IMR-90 (cell line): ENCODE data around the gene DHCR24. TPM values are rescaled to one million over a fixed set of nuclear protein-coding genes. Genes with fewer than 3 reads are reported as not detected.

Source experiments
- ATAC-seq: fragments of 200-7000 bp; cut with Tn5 transposase; 2 replicates; pipeline ENCODE4 v1.9.1; 2020; ENCODE audit warnings: low read depth, mild to moderate bottlenecking, moderate library complexity
- BruUV-seq: library from RNA; stranded (reverse); fragments of 400-500 nt; replicated peaks from 2 replicates; lab custom pipeline; 2021; lab: Mats Ljungman, UMichigan
- CTCF ChIA-PET: fragments of 300-600 bp; formaldehyde crosslinking; extraction: SDS; loops from one replicate; lab custom pipeline; 2021; ENCODE audit warnings: antibody characterized with exemption; lab: Yijun Ruan, JAX
- POLR2A ChIA-PET: fragments of 300-600 bp; sonication (Branson Sonifier 250); formaldehyde crosslinking; loops from one replicate; lab custom pipeline; 2022; ENCODE audit warnings: antibody characterized with exemption; ENCODE audit not compliant: unreplicated experiment; lab: Charles Lee
- DNase-seq: peaks from one replicate; pipeline ENCODE4 v3.0.0; 2013
- H2AFZ ChIP-seq: replicated peaks from 2 replicates; pipeline ENCODE3; 2013; ENCODE audit warnings: low read length, mild to moderate bottlenecking; ENCODE audit not compliant: poor library complexity
- H2AK5ac ChIP-seq: 2 replicates; pipeline ENCODE4 v1.6.1; 2013; ENCODE audit warnings: low read depth, low read length, inconsistent platforms
- H2AK9ac ChIP-seq: replicated peaks from 2 replicates; pipeline ENCODE3; 2013; ENCODE audit warnings: mild to moderate bottlenecking, low read depth, low read length, moderate library complexity; ENCODE audit not compliant: poor library complexity
- H2BK120ac ChIP-seq: 2 replicates; pipeline ENCODE4 v1.6.1; 2013; ENCODE audit warnings: low read depth, low read length, inconsistent platforms
- H2BK15ac ChIP-seq: 3 replicates; pipeline ENCODE4 v1.6.1; 2013; ENCODE audit warnings: low read depth, low read length, inconsistent platforms
- H2BK20ac ChIP-seq: 2 replicates; pipeline ENCODE4 v1.6.1; 2013; ENCODE audit warnings: low read depth, mild to moderate bottlenecking, inconsistent platforms, low read length, moderate library complexity
- H2BK5ac ChIP-seq: 2 replicates; pipeline ENCODE4 v1.6.1; 2013; ENCODE audit warnings: mild to moderate bottlenecking, low read depth, low read length, inconsistent platforms; ENCODE audit not compliant: poor library complexity, severe bottlenecking
- H3K14ac ChIP-seq: replicated peaks from 2 replicates; pipeline ENCODE4 v1.6.1; 2013; ENCODE audit warnings: low read depth, low read length, inconsistent platforms
- H3K18ac ChIP-seq: 2 replicates; pipeline ENCODE4 v1.6.1; 2013; ENCODE audit warnings: low read depth, low read length, control low read depth
- H3K23ac ChIP-seq: 2 replicates; pipeline ENCODE4 v1.6.1; 2013; ENCODE audit warnings: low read depth, low read length, inconsistent platforms
- H3K27ac ChIP-seq: 2 replicates; pipeline ENCODE4 v1.5.1; 2013; ENCODE audit warnings: mild to moderate bottlenecking, control low read depth, low read length; ENCODE audit not compliant: insufficient read depth
- H3K27me3 ChIP-seq: 2 replicates; pipeline ENCODE4 v1.6.1; 2013; ENCODE audit warnings: low read length; ENCODE audit not compliant: control insufficient read depth, insufficient read depth
- H3K36me3 ChIP-seq: 2 replicates; pipeline ENCODE4 v1.6.1; 2013; ENCODE audit warnings: low read length, mixed read lengths; ENCODE audit not compliant: control insufficient read depth, insufficient read depth
- H3K4ac ChIP-seq: 2 replicates; pipeline ENCODE4 v1.6.1; 2013; ENCODE audit warnings: low read depth, low read length, inconsistent platforms
- H3K4me1 ChIP-seq: 2 replicates; pipeline ENCODE4 v1.6.1; 2013; ENCODE audit warnings: low read length, mixed read lengths; ENCODE audit not compliant: control insufficient read depth, insufficient read depth
- H3K4me2 ChIP-seq: 2 replicates; pipeline ENCODE4 v1.6.1; 2013; ENCODE audit warnings: low read depth, mild to moderate bottlenecking, control low read depth, low read length, moderate library complexity
- H3K4me3 ChIP-seq: 2 replicates; pipeline ENCODE4 v1.5.1; 2013; ENCODE audit warnings: low read depth, mild to moderate bottlenecking, control low read depth, low read length, moderate library complexity; ENCODE audit not compliant: insufficient read depth
- H3K56ac ChIP-seq: 2 replicates; pipeline ENCODE4 v1.6.1; 2013; ENCODE audit warnings: low read length, inconsistent platforms; ENCODE audit not compliant: insufficient read depth; ENCODE audit errors: extremely low read depth
- H3K79me1 ChIP-seq, 2 experiments: 2 replicates each; pipeline ENCODE4 v1.6.1; 2013; ENCODE audit warnings: low read length in 2 of 2, inconsistent platforms in 1 of 2, low read depth in 1 of 2
- H3K9ac ChIP-seq: 2 replicates; pipeline ENCODE4 v1.6.1; 2013; ENCODE audit warnings: low read depth, low read length, control low read depth
- H3K9me1 ChIP-seq: 2 replicates; pipeline ENCODE4 v1.6.1; 2013; ENCODE audit warnings: low read length, inconsistent platforms; ENCODE audit not compliant: insufficient read depth
- H3K9me3 ChIP-seq: 2 replicates; pipeline ENCODE4 v1.6.1; 2013; ENCODE audit warnings: low read length; ENCODE audit not compliant: control insufficient read depth, insufficient read depth
- H4K20me1 ChIP-seq: 2 replicates; pipeline ENCODE4 v1.6.1; 2013; ENCODE audit warnings: low read length, inconsistent platforms; ENCODE audit not compliant: insufficient read depth
- H4K5ac ChIP-seq: 2 replicates; pipeline ENCODE4 v1.6.1; 2013; ENCODE audit warnings: mild to moderate bottlenecking, low read depth, low read length, control low read depth
- H4K8ac ChIP-seq, 2 experiments: 2 replicates each; pipeline ENCODE4 v1.6.1; 2013; ENCODE audit warnings: low read depth in 2 of 2, low read length in 2 of 2, control low read depth in 1 of 2, inconsistent platforms in 1 of 2
- H4K91ac ChIP-seq: 2 replicates; pipeline ENCODE4 v1.6.1; 2013; ENCODE audit warnings: low read depth, low read length, inconsistent platforms; ENCODE audit not compliant: insufficient read depth
- BHLHE40 ChIP-seq: fragments of 150-350 bp; IDR thresholded peaks from 2 replicates; pipeline ENCODE4 v1.6.1; 2016; ENCODE audit warnings: mild to moderate bottlenecking, low read depth, low read length
- CEBPB ChIP-seq: IDR thresholded peaks from 2 replicates; pipeline ENCODE4 v1.6.1; 2012; ENCODE audit warnings: low read depth, low read length, improper control_type of control experiment
- CHD1 ChIP-seq: IDR thresholded peaks from 2 replicates; pipeline ENCODE4 v1.6.1; 2012; ENCODE audit warnings: low read depth, low read length, improper control_type of control experiment
- FOS ChIP-seq: fragments of 150-350 bp; IDR thresholded peaks from 2 replicates; pipeline ENCODE4 v1.6.1; 2016; ENCODE audit warnings: low read depth, low read length
- MAFK ChIP-seq: IDR thresholded peaks from 2 replicates; pipeline ENCODE4 v1.6.1; 2012; ENCODE audit warnings: low read depth, low read length, improper control_type of control experiment
- MAZ ChIP-seq: IDR thresholded peaks from 2 replicates; pipeline ENCODE4 v1.6.1; 2012; ENCODE audit warnings: low read depth, mild to moderate bottlenecking, low read length, improper control_type of control experiment, moderate library complexity, borderline replicate concordance
- MXI1 ChIP-seq: IDR thresholded peaks from 2 replicates; pipeline ENCODE4 v1.6.1; 2012; ENCODE audit warnings: low read depth, mild to moderate bottlenecking, low read length, moderate library complexity, borderline replicate concordance
- NFE2L2 ChIP-seq: fragments of 150-350 bp; IDR thresholded peaks from 2 replicates; pipeline ENCODE4 v1.6.1; 2016; ENCODE audit warnings: low read depth, mild to moderate bottlenecking, low read length
- RCOR1 ChIP-seq: IDR thresholded peaks from 2 replicates; pipeline ENCODE4 v1.6.1; 2012; ENCODE audit warnings: mild to moderate bottlenecking, low read length, improper control_type of control experiment; ENCODE audit not compliant: insufficient replicate concordance
- SMC3 ChIP-seq: fragments of 150-350 bp; IDR thresholded peaks from 2 replicates; pipeline ENCODE4 v1.6.1; 2016; ENCODE audit warnings: low read depth, mild to moderate bottlenecking, antibody characterized with exemption, low read length, moderate library complexity
- USF2 ChIP-seq: fragments of 150-350 bp; IDR thresholded peaks from 2 replicates; pipeline ENCODE4 v1.6.1; 2017; ENCODE audit warnings: mild to moderate bottlenecking, antibody characterized with exemption, low read length, low read depth
- WGBS, 2 experiments: methylation state at CpG; one replicate each; pipeline versions ENCODE4 v1.1.5 to v1.1.7; 2013; ENCODE audit warnings: missing lambda C conversion rate in 2 of 2; ENCODE audit not compliant: insufficient read length in 1 of 2; ENCODE audit errors: extremely low coverage in 2 of 2; 5-methylcytosine and 5-hydroxymethylcytosine counted together
- dilution Hi-C: fragments of 300-500 bp; cut with HindIII; formaldehyde crosslinking; loops from one replicate; pipeline ENCODE4 v1.14.3; 2018; ENCODE audit warnings: low sequenced_read_pairs; ENCODE audit not compliant: unreplicated experiment
- in situ Hi-C: fragments of 300-500 bp; cut with MboI; formaldehyde crosslinking; loops from 3 replicates; pipeline ENCODE4 v1.14.3; 2019; ENCODE audit warnings: low sequenced_read_pairs, inconsistent platforms, mixed read lengths
- intact Hi-C: fragments of 100-400 bp; cut with micrococcal nuclease; formaldehyde crosslinking; loops from 2 replicates; pipeline ENCODE4 v1.10.0; 2022
- polyA plus RNA-seq, 3 experiments: library from polyadenylated mRNA; depleted of rRNA; stranded (reverse); fragments of >200 nt; gene quantifications; 2 replicates each; pipeline ENCODE4 v1.2.3, GENCODE V29; 2012; ENCODE audit warnings: low replicate concordance in 1 of 3
- total RNA-seq: library from RNA; depleted of rRNA; stranded (reverse); fragments of >200 nt; gene quantifications from 2 replicates; pipeline ENCODE4 v1.2.3, GENCODE V29; 2012
- TF ChIP-seq, protein P1 (sequence below): fragments of 150-350 bp; IDR thresholded peaks from 2 replicates; pipeline ENCODE4 v1.6.1; 2016; ENCODE audit warnings: low read depth, mild to moderate bottlenecking, low read length, moderate library complexity, borderline replicate concordance
- TF ChIP-seq, protein P2 (sequence below): conservative IDR thresholded peaks from 2 replicates; pipeline ENCODE4 v1.5.1; 2012; ENCODE audit warnings: mild to moderate bottlenecking, low read depth, low read length, improper control_type of control experiment

DHCR24 gene
- total and polyA plus RNA-seq, 2 of the 4 experiments (the other 2 are of a cell fraction), result 130 to 194 TPM

DNA sequence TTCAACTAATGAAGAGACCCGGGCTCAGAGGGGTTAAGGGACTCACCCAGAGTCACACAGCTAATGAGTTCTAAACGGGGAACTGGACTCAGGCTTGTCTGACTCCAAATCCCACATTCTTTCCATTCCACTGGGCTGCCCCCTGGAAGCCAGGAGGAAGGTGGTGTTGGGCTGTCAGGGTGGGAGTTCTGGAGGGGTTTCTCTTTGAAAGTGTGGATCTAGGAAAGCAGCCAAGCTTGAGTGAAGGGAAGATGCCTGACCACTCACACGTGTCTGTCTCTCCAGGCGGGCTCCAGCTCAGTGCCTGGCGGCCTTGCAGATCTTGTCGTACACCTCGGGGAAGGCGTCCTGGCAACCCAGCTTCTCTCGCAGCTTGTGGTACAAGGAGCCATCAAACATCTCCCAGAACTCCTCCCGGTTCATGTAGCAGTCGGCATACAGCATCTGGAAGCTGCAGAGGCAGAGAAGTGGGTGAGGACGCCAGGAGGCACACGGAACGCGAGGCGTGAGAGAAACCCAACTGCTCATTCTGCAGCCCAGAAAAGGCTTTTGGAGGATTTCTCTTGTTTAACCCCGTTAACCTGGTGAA is 35.0 kb downstream of the DHCR24 start:
- CTCF ChIA-PET, result interaction anchor here (0.8 kb wide), 1 partner anchor 35 kb away, joined by 5 read pairs; the partner anchor contains the start of gene DHCR24
- H3K27me3 ChIP-seq, result no peaks in the 10 kb centered on the region

More for the DNA sequence above, 35.0 kb downstream of the DHCR24 start:
- POLR2A ChIA-PET, result no interaction called here
- peak overlapping the region; percentile 98 for H2AK5ac ChIP-seq
- no peak overlapping the region; the same call in 1 of the 2 replicates for H3K18ac ChIP-seq
- H3K4me2 ChIP-seq, result no peak overlapping the region
- BruUV-seq, result no TSS peak
- H2AK9ac ChIP-seq, result peak overlapping the region; percentile 60
- peak overlapping the region; percentile 43; the same call in 2 of the 3 replicates for H2BK15ac ChIP-seq
- ATAC-seq, result no peak
- intact Hi-C loops (no loop called here), in situ Hi-C loops (no loop called here), dilution Hi-C loops (no loop called here)
- peak overlapping the region; percentile 79 for H3K14ac ChIP-seq
- H3K23ac ChIP-seq, result no peak overlapping the region; the same call in 1 of the 2 replicates
- peak overlapping the region; percentile 94 for H2BK120ac ChIP-seq
- H3K79me1 ChIP-seq, result peaks cover 0 to 22% of the 10 kb centered on the region in 2 experiments; a peak in 1 of 4 replicates
- H4K5ac ChIP-seq, result no peak overlapping the region
- H2AFZ ChIP-seq, result no peak overlapping the region
- H3K56ac ChIP-seq, result no peak overlapping the region
- no peak overlapping the region for H3K4me3 ChIP-seq
- peak overlapping the region; percentile 24 to 91; a peak in 2 of 4 replicates for H4K8ac ChIP-seq
- H3K36me3 ChIP-seq, result no peaks in the 10 kb centered on the region; the same call in 1 of the 2 replicates
- no peak for DNase-seq
- H2BK20ac ChIP-seq, result peak overlapping the region; percentile 86; the same call in 1 of the 2 replicates
- peak overlapping the region; percentile 95 for H4K91ac ChIP-seq
- H3K4me1 ChIP-seq, result peaks cover 22% of the 10 kb centered on the region
- TF ChIP-seq NFE2L2 (no peak), CHD1 (no peak), MAZ (no peak), USF2 (no peak), MAFK (no peak), SMC3 (no peak), FOS (no peak), RCOR1 (no peak), MXI1 (no peak), CEBPB (no peak), BHLHE40 (no peak)
- TF ChIP-seq, protein P1, sequence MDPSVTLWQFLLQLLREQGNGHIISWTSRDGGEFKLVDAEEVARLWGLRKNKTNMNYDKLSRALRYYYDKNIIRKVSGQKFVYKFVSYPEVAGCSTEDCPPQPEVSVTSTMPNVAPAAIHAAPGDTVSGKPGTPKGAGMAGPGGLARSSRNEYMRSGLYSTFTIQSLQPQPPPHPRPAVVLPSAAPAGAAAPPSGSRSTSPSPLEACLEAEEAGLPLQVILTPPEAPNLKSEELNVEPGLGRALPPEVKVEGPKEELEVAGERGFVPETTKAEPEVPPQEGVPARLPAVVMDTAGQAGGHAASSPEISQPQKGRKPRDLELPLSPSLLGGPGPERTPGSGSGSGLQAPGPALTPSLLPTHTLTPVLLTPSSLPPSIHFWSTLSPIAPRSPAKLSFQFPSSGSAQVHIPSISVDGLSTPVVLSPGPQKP, result no peak
- TF ChIP-seq, protein P2, sequence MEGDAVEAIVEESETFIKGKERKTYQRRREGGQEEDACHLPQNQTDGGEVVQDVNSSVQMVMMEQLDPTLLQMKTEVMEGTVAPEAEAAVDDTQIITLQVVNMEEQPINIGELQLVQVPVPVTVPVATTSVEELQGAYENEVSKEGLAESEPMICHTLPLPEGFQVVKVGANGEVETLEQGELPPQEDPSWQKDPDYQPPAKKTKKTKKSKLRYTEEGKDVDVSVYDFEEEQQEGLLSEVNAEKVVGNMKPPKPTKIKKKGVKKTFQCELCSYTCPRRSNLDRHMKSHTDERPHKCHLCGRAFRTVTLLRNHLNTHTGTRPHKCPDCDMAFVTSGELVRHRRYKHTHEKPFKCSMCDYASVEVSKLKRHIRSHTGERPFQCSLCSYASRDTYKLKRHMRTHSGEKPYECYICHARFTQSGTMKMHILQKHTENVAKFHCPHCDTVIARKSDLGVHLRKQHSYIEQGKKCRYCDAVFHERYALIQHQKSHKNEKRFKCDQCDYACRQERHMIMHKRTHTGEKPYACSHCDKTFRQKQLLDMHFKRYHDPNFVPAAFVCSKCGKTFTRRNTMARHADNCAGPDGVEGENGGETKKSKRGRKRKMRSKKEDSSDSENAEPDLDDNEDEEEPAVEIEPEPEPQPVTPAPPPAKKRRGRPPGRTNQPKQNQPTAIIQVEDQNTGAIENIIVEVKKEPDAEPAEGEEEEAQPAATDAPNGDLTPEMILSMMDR, result no peak
- peaks cover 43% of the 10 kb centered on the region for H3K9me1 ChIP-seq
- H2BK5ac ChIP-seq, result no peak overlapping the region
- peak overlapping the region; percentile 93 for H3K4ac ChIP-seq
- WGBS, 2 experiments, result 80% methylated on average over 2 of the region's 17 CpGs; no CpG with 5 or more reads in 1 of the 2 experiments
- no peaks in the 10 kb centered on the region for H4K20me1 ChIP-seq
- no peak overlapping the region for H3K9ac ChIP-seq
- no peak overlapping the region; the same call in 1 of the 2 replicates for H3K27ac ChIP-seq
- H3K9me3 ChIP-seq, result no peaks in the 10 kb centered on the region
